ENCODE results near the gene KCNQ1. TPM values are rescaled to one million over a fixed set of nuclear protein-coding genes. Genes with fewer than 3 reads are reported as not detected.

The KCNQ1 gene
- total RNA-seq, 6 donors from 2014 or later, result 18.0 to 45.4 (median 32.7) TPM

DNA sequence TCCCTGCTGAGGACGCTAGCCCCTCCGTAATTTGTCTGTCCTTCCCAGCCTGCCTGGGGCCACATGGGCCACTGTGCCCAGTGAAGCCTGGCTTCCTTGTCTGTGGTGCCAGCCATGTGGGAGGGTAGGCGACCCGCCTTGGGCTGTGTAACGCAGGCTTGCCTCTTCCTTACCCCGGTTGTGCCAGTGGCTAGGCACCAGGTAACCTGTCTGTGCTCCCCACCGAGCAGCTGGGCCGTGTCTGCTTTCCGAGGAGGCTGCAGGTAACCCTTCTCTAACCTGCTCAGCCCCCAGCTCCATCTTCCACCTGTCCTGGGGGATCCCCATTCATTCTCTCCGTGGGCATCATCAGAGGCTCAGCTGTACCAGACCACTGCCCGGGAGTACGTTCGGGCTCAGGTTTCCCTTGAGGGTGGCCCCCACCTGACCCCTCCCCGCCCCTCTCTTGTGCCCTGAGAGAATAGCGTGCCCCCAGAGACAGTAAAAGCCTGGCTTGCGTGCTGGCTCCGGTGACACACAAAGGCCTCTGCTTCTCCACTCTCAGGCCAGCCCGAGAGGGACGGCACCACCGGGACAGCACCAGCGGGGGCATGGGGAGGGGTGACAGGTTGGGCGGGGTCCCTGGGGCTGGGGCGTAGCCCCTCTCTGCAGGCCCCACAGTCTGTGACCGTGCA is 361.7 kb downstream of the KCNQ1 start:
- DNase-seq, result peak; percentile 20 to 64
- no peaks in the 10 kb centered on the region for H3K27me3 ChIP-seq
- peaks cover 23 to 47% (median 26%) of the 10 kb centered on the region in 4 donors for H3K4me1 ChIP-seq
- H3K36me3 ChIP-seq, result no peaks in the 10 kb centered on the region
- peak overlapping the region; percentile 57 to 77 (median 68) for H3K27ac ChIP-seq
- 78 to 80% methylated on average over 13 to 19 of the region's 24 CpGs for WGBS, 2 donors
- TF ChIP-seq POLR2AphosphoS5 (IDR thresholded peaks at IDR 0.05), result no peak
- no peak for TF ChIP-seq EP300 (IDR thresholded peaks at IDR 0.05)
- no peak for TF ChIP-seq POLR2A (IDR thresholded peaks at IDR 0.05)
- ATAC-seq (ENCODE audit: low FRiP score in 2 of 2), result no peak
- H3K9me3 ChIP-seq, result no peaks in the 10 kb centered on the region
- no peak overlapping the region for H3K4me3 ChIP-seq

- no peaks in the 10 kb centered on the region for H3K27me3 ChIP-seq
- DNase-seq (peak; percentile 61 to 97), ATAC-seq (ENCODE audit: low FRiP score in 2 of 2) (peak; percentile 67 to 70)
- no peaks in the 10 kb centered on the region for H3K9me3 ChIP-seq
- WGBS, 2 donors, result 44 to 51% methylated on average over 39 of the region's 39 CpGs
- TF ChIP-seq, protein P1, sequence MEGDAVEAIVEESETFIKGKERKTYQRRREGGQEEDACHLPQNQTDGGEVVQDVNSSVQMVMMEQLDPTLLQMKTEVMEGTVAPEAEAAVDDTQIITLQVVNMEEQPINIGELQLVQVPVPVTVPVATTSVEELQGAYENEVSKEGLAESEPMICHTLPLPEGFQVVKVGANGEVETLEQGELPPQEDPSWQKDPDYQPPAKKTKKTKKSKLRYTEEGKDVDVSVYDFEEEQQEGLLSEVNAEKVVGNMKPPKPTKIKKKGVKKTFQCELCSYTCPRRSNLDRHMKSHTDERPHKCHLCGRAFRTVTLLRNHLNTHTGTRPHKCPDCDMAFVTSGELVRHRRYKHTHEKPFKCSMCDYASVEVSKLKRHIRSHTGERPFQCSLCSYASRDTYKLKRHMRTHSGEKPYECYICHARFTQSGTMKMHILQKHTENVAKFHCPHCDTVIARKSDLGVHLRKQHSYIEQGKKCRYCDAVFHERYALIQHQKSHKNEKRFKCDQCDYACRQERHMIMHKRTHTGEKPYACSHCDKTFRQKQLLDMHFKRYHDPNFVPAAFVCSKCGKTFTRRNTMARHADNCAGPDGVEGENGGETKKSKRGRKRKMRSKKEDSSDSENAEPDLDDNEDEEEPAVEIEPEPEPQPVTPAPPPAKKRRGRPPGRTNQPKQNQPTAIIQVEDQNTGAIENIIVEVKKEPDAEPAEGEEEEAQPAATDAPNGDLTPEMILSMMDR (IDR thresholded peaks at IDR 0.05), result no peak
- TF ChIP-seq EP300 (IDR thresholded peaks at IDR 0.05) (no peak), POLR2A (IDR thresholded peaks at IDR 0.05) (no peak), POLR2AphosphoS5 (IDR thresholded peaks at IDR 0.05) (no peak)
- peak overlapping the region; percentile 57 to 77 (median 68) for H3K27ac ChIP-seq
- no peaks in the 10 kb centered on the region for H3K36me3 ChIP-seq
- H3K4me3 ChIP-seq, result peak overlapping the region in 3 of 4 donors; percentile 6 to 36 (median 29)
- H3K4me1 ChIP-seq, result peaks cover 30 to 48% (median 32%) of the 10 kb centered on the region in 4 donors
These were observed 362.3 kb downstream of the KCNQ1 start for GRCh38 chr11:2807025-2807681.

- Histone ChIP-seq H3K9me3 (no peaks in the 10 kb centered on the region), H3K27me3 (no peaks in the 10 kb centered on the region), H3K27ac (peak overlapping the region; percentile 57 to 77 (median 68)), H3K36me3 (no peaks in the 10 kb centered on the region), H3K4me1 (peaks cover 37 to 54% (median 39%) of the 10 kb centered on the region in 4 donors), H3K4me3 (peak overlapping the region in 2 of 4 donors; percentile 29 to 36)
- ATAC-seq (ENCODE audit: low FRiP score in 2 of 2), result no peak
- TF ChIP-seq EP300 (IDR thresholded peaks at IDR 0.05) (no peak), POLR2A (IDR thresholded peaks at IDR 0.05) (no peak), POLR2AphosphoS5 (IDR thresholded peaks at IDR 0.05) (no peak)
- TF ChIP-seq, protein P1 (IDR thresholded peaks at IDR 0.05), result no peak
- DNase-seq, result peak; percentile 20 to 73
- 76 to 81% methylated on average over 3 to 11 of the region's 11 CpGs for WGBS, 2 donors
These were observed 363.0 kb downstream of the KCNQ1 start for GRCh38 chr11:2807801-2808241.

DNA sequence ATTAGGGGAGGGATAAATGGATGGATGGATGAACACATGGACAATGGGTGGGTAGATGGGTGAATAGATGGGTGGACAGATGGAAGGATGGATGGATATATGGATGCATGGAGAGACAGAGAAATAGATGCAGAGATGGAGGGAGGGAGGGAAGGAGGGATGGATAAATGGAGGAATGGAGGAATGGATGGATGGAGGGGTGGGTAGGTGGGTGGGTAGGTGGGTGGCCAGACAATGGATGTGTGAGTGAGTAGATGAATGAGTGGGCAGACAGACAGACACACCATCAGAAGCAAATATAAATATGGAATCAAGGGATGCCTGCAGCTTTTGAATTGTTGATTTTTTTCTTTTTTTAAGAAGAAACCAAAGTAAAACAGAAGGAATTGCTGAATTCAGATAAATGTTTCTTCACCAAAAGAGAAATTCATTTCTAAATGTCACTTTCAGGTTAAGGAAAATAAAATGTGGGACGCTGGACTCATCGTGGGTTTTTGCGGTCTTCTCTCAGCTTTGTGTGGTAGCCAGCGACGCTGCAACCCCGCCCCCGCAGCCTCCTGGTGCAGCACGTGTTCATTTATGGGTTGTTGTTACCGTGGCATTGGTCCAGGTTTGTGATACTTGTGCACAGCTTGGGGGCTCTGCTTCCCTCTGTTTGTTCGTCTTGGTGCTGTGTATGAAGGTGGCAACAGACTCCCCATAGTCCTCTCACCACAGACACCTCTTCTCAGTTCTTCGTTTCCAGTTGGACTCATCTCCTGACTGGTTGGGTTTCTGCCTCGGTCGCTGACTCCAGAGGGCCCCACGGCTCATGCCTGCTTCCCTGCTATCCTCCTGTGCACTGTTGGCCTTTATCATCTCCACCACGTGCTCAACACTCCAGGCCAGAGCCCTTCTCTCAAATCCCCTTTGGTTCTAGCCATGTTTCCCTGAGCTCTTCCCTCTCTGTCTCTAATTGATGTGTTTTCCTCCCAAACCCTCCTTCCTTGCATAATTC is 364.3 kb downstream of the KCNQ1 start:
- 83 to 89% methylated on average over 15 of the region's 15 CpGs for WGBS, 2 donors
- no peak for TF ChIP-seq EP300 (IDR thresholded peaks at IDR 0.05)
- no peak for TF ChIP-seq POLR2A (IDR thresholded peaks at IDR 0.05)
- TF ChIP-seq, protein P1 (IDR thresholded peaks at IDR 0.05), result no peak
- no peak for TF ChIP-seq POLR2AphosphoS5 (IDR thresholded peaks at IDR 0.05)
- peak in 1 of 2 donors; percentile 54 for DNase-seq

More for the DNA sequence above, 364.3 kb downstream of the KCNQ1 start:
- no peak for ATAC-seq (ENCODE audit: low FRiP score in 2 of 2)
- no peaks in the 10 kb centered on the region for H3K27me3 ChIP-seq
- H3K4me1 ChIP-seq, result peaks cover 40 to 59% (median 44%) of the 10 kb centered on the region in 4 donors
- no peaks in the 10 kb centered on the region for H3K9me3 ChIP-seq
- no peak overlapping the region for H3K27ac ChIP-seq
- no peak overlapping the region for H3K4me3 ChIP-seq
- H3K36me3 ChIP-seq, result no peaks in the 10 kb centered on the region

All from upper lobe of left lung (tissue), 6 donors.